ENCODE results near the gene AMN1. TPM values are rescaled to one million over a fixed set of nuclear protein-coding genes. Genes with fewer than 3 reads are reported as not detected.
A peak's percentile ranks its signal among the peaks of the same experiment; 100 is the strongest.
"Not testable (repeated sequence)": the region's sequence is repeated elsewhere in the genome, so short reads cannot be mapped to it uniquely, and the experiment has no call there.

The AMN1 gene
- total RNA-seq, 2 donors from 2014 or later: 3.0 to 6.8 TPM

GRCh38 chr12:31708118-31708517 lies 20.7 kb downstream of the AMN1 start:
- ATAC-seq; DNase-seq; intact Hi-C loops (cut with DNase I, micrococcal nuclease): not testable (repeated sequence)

- DNase-seq: no peak
- intact Hi-C loops (cut with DNase I, micrococcal nuclease): no loop called here
- ATAC-seq: no peak
Observed at GRCh38 chr12:31705621-31706020, 23.2 kb downstream of the AMN1 start.

DNA sequence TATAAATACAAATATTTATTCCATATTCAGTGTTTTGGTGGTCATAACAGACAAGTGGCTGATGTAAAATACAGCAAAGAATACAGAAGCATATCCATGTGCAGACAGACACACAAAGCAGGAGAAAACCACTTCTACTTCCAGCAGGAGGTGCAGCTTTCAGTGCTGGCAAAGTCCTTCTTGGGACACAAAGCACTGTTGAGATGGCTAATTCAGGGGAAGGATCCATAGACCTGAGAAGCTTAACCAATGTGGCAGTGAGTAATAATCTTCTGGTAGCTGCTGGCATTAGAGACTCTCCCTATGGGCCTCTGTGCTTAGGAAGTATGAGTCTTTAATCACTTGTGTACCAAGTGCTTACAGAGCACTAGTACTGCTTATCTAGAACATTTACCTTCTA lies 26.8 kb downstream of the AMN1 start:
- no peak for ATAC-seq
- no peak for DNase-seq

DNA sequence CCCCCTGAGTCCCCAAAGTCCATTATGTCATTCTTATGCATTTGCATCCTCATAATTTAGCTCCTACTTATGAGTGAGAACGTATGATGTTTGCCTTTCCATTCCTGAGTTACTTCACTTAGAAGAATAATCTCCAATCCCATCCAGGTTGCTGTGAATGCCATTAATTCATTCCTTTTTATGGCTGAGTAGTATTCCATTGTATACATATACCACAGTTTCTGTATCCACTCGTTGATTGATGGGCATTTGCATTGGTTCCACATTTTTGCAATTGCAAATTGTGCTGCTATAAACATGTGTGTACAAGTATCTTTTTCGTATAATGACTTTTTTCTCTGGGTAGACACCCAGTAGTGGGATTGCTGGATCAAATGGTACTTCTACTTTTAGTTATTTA lies 38.9 kb downstream of the AMN1 start:
- intact Hi-C loops (cut with DNase I, micrococcal nuclease); DNase-seq; ATAC-seq: not testable (repeated sequence)

More for the DNA sequence above, 26.8 kb downstream of the AMN1 start:
- intact Hi-C loops (cut with DNase I, micrococcal nuclease): no loop called here

DNA sequence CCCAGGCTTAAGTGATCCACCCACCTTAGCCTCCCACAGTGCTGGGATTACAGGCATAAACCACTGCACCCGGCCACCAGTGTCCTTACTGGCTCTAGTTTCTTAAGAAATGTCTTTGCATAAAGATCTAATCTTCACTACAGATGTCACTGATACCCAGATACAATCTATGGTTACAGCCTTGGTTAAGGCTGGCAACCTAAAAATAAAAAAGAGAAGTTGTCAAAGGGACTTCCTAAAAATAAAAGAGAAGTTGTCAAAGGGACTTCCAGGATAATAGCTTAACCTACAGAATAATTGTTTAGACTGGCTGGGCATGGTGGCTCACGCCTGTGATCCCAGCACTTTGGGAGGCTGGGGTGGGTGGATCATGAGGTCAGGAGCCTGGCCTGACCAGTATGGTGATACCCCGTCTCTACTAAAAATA lies 41.7 kb downstream of the AMN1 start:
- DNase-seq: no peak
- intact Hi-C loops (cut with DNase I, micrococcal nuclease): no loop called here
- ATAC-seq: no peak

GRCh38 chr12:31685801-31686200 lies 43.0 kb downstream of the AMN1 start:
- DNase-seq (no peak), ATAC-seq (no peak)
- intact Hi-C loops (cut with DNase I, micrococcal nuclease): no loop called here

DNA sequence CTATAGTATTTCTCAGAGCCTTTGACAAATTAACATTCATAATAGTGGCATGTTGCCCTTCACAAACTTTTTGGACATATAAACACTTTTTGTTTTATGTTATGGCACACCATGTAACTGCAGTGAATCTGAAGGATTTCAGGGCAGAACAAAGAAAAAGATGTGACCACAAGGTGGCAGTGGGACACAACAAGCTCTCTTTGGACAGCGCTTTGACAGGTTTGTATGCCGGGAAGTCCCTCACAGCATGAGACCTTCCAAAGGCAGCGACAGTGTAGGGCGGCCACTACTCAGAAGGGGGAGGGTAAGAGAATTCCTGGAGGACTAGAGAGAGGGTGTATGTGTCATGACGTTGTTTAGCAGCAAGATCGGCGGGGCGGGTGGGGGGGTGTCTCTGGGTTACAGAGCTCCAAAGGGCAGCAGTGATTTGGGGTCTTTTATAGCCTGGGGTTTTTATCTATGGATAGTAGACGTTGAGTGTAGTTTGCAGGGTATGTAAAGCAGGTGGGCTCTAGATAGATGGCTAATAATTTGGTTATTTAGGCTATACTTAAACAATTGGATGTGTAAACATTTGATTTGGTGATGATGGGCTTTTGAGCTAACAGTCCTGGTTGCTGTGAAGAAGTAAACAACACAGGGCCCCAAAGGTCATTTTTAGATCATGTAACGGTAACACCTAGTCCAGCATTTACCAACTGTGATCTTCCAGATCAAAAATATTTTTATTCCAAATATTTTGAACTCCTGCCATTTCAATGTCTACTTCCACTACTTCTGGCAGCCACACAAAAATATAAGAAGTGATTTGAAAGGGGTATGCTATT lies 46.5 kb downstream of the AMN1 start:
- intact Hi-C loops (cut with DNase I, micrococcal nuclease): no loop called here
- ATAC-seq (peak; percentile 95), DNase-seq (peak; percentile 52 to 54)

GRCh38 chr12:31672521-31672920 lies 56.3 kb downstream of the AMN1 start:
- intact Hi-C loops (cut with DNase I, micrococcal nuclease): no loop called here
- no peak for DNase-seq
- ATAC-seq: no peak

GRCh38 chr12:31669582-31669981 lies 59.2 kb downstream of the AMN1 start:
- ATAC-seq, DNase-seq: not testable (repeated sequence)
- intact Hi-C loops (cut with DNase I, micrococcal nuclease): loop anchor here in 1 of 2 donors (10.0 kb wide), 1 partner anchor 635 kb away; no protein-coding TSS in a partner anchor

DNA sequence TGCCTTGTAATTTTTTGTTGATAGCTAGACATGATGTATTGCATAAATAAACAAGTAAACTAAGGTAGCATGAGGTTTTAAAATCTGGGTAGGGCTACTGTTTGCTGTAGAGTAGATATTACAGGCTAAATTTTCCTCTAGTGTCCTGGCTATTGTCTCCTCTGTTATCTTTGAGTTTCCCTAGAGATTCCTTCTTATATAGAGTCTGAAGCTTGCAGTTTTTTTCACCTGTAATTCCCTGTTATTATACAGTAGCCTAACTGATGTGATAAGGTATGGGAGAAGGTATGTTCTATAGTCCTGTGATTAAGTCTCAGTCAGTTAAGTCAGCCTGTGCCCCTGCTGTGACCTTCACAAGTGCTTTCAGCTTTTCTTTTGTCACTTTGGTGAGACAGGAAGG lies 59.8 kb downstream of the AMN1 start:
- ATAC-seq (no peak), DNase-seq (no peak)
- intact Hi-C loops (cut with DNase I, micrococcal nuclease): loop anchor here in 1 of 2 donors (10.0 kb wide), 1 partner anchor 636 kb away; no protein-coding TSS in a partner anchor

DNA sequence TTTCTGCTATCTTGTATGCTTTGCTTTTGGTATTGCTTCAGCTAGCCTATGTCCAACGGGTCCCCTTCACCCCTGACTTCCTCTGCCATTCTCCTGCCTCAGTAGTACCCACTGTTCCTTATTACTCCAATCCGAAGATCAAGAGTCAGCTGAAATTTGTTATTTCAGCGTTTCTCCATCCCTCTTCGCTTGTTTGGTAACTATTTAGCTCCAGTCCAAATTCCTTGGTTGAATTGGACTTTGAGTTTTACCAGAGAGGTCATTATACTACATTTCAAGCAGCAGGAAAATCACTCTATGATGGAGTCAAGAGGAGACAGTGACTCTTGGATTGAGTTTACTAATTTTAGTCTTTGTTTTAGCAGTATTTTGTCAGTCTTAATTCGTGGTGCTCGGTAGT lies 64.8 kb downstream of the AMN1 start:
- ATAC-seq (no peak), DNase-seq (no peak)
- intact Hi-C loops (cut with DNase I, micrococcal nuclease): loop anchor here in 1 of 2 donors (10.0 kb wide), 1 partner anchor 641 kb away; no protein-coding TSS in a partner anchor

- ATAC-seq (no peak), DNase-seq (no peak)
- intact Hi-C loops (cut with DNase I, micrococcal nuclease): loop anchor here in 1 of 2 donors (10.0 kb wide), 1 partner anchor 641 kb away; no protein-coding TSS in a partner anchor
Observed at GRCh38 chr12:31663576-31663975, 65.2 kb downstream of the AMN1 start.

- ATAC-seq (no peak), DNase-seq (no peak)
- intact Hi-C loops (cut with DNase I, micrococcal nuclease): loop anchor here in 1 of 2 donors (10.0 kb wide), 1 partner anchor 642 kb away; no protein-coding TSS in a partner anchor
Observed at GRCh38 chr12:31662176-31662849, 66.5 kb downstream of the AMN1 start.

- ATAC-seq (peak; percentile 94), DNase-seq (peak; percentile 91 to 95)
- intact Hi-C loops (cut with DNase I, micrococcal nuclease): loop anchor here in 1 of 2 donors (10.0 kb wide), 1 partner anchor 645 kb away; no protein-coding TSS in a partner anchor
Observed at GRCh38 chr12:31659087-31659942, 69.5 kb downstream of the AMN1 start, which contains the start of gene ETFBKMT. Gene ETFBKMT (plus strand): TSS chr12:31659688. CDS start chr12:31661954, 2,266 bp downstream.

- DNase-seq: no peak
- intact Hi-C loops (cut with DNase I, micrococcal nuclease): loop anchor here in 1 of 2 donors (10.0 kb wide), 1 partner anchor 646 kb away; no protein-coding TSS in a partner anchor
- peak; percentile 1 for ATAC-seq
Observed at GRCh38 chr12:31658471-31659086, 70.2 kb downstream of the AMN1 start.

GRCh38 chr12:31655792-31656191 lies 73.0 kb downstream of the AMN1 start:
- ATAC-seq (no peak), DNase-seq (no peak)
- intact Hi-C loops (cut with DNase I, micrococcal nuclease): loop anchor here in 1 of 2 donors (10.0 kb wide), 1 partner anchor 649 kb away; no protein-coding TSS in a partner anchor

GRCh38 chr12:31655208-31655607 lies 73.6 kb downstream of the AMN1 start:
- intact Hi-C loops (cut with DNase I, micrococcal nuclease): loop anchor here in 1 of 2 donors (10.0 kb wide), 1 partner anchor 650 kb away; no protein-coding TSS in a partner anchor
- no peak for ATAC-seq

More at GRCh38 chr12:31655208-31655607, 73.6 kb downstream of the AMN1 start:
- no peak for DNase-seq
